Measurements from ENCODE around the gene ST8SIA6.

ST8SIA6 gene

DNA sequence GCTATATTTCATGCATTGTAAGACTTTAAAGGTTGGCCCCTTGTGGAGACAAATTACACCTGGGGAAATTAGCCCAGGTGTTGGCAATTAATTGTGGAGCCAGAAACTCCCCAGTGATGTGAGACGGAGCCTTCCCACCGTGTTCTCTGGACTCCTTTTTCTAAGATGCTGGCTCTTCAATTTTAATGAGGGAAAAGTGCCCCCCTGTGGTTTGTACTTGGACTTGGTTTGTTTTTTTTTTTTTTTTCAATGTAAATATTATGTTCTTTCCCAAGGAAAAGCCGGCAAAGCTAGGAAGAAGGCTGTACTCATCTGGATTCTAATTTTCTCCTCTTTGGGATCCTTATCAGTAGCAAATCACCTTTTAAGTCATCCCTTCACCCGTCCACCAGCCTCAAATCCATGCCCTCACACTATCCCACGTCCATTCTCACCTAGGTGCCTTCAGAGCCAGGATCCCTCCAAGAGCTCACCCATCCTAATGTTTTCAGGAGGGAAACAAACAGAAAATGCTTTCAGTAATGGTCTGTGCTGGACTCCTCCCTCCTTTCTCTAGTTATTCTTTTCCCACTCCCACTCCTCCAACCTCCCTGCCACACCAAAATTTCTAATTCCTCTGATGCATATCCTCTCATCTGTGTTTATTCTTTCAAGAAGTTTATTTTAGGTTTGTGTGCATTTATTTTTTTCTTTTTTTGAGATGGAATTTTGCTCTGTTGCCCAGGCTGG, 20.4 kb upstream of the ST8SIA6 start:
- POLR2A ChIA-PET: no interaction called here
- no peak for DNase-seq (ENCODE audit: low read depth, low spot score)
- no peak overlapping the region for H3K4me3 ChIP-seq (ENCODE audit: low read depth, low read length)
- TF ChIP-seq, protein P1, sequence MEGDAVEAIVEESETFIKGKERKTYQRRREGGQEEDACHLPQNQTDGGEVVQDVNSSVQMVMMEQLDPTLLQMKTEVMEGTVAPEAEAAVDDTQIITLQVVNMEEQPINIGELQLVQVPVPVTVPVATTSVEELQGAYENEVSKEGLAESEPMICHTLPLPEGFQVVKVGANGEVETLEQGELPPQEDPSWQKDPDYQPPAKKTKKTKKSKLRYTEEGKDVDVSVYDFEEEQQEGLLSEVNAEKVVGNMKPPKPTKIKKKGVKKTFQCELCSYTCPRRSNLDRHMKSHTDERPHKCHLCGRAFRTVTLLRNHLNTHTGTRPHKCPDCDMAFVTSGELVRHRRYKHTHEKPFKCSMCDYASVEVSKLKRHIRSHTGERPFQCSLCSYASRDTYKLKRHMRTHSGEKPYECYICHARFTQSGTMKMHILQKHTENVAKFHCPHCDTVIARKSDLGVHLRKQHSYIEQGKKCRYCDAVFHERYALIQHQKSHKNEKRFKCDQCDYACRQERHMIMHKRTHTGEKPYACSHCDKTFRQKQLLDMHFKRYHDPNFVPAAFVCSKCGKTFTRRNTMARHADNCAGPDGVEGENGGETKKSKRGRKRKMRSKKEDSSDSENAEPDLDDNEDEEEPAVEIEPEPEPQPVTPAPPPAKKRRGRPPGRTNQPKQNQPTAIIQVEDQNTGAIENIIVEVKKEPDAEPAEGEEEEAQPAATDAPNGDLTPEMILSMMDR (IDR thresholded peaks at IDR 0.05; ENCODE audit: insufficient read depth, low read length, missing control alignments): no peak
- CTCF ChIA-PET: interaction anchor here (0.7 to 1.9 kb wide), 4 partner anchors 21 to 650 kb away, joined by 3 to 7 read pairs (median 3); partner anchors contain the start of gene ST8SIA6

DNA sequence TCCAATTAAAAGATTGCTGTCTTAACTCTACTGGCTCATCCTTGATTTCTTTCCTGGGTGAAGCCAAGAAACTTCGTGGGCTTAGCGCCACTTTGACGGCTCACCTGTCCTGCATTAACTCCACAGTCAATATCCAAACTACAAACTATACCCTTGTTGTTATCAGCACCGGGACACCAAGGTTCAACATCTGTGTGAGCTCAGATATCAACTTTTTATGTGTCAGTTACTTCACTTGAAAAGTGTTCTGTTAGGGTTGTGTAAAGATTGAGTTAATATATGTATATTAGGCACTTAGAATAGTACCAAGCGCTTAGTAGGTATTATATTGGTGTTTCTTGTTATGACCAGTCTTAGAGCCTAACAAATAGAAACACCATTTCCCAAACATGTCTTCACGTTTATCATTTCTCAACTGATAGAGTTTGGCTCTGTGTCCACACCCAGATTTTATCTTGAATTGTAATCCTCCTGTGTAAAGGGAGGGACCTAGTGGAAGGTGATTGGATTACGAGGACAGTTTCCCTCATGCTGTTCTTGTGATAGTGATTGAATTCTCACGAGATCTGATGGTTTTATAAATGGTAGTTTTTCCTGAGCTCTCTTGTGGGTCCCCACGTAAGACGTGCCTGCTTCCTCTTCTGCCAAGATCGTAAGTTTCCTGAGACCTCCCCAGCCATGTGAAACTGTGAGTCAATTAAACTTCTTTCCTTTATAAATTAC, 19.0 kb upstream of the ST8SIA6 start:
- no peak for DNase-seq (ENCODE audit: low read depth, low spot score)
- no peak overlapping the region for H3K4me3 ChIP-seq (ENCODE audit: low read depth, low read length)
- CTCF ChIA-PET: interaction anchor here (1.3 to 1.9 kb wide), 2 partner anchors 126 to 184 kb away, joined by 3 to 7 read pairs; no protein-coding TSS in a partner anchor
- POLR2A ChIA-PET: no interaction called here
- TF ChIP-seq, protein P1 (IDR thresholded peaks at IDR 0.05; ENCODE audit: insufficient read depth, low read length, missing control alignments): no peak

DNA sequence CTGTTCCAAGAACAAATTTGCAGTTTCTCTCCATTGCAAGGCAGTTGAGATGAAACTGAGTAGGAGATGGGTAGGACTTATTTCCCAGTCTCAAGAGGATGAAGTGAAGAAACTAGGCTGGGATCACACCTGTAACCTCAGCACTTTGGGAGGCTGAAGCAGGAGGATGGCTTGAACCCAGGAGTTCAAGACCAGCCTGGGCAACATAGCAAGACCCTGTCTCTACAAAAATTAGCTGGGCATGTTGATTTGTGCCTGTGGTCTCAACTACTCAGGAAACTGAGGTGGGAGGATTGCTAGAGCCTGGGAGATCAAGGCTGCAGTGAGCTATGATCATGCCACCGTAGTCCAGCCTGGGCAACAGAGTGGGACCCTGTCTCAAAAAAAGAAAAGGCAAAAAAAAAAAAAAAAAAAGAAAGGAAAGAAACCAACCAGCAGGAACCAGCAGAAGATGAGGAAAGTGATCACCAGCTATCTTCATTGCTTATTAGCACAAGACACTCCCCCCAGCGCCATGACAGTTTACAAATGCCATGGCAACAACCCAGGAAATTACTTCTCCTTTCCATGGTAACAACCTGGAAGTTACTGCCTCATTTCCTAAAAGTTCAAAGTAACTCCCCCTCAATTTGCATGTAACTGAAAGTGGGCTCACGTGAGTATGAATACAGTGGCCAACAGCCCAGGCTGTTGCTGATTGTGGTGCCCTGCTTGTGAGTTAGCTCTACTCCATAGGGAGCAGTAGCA, 18.3 kb upstream of the ST8SIA6 start:
- CTCF ChIA-PET: interaction anchor here (1.3 kb wide), 1 partner anchor 127 kb away, joined by 3 read pairs; no protein-coding TSS in a partner anchor
- POLR2A ChIA-PET: no interaction called here
- no peak overlapping the region for H3K4me3 ChIP-seq (ENCODE audit: low read depth, low read length)
- DNase-seq (ENCODE audit: low read depth, low spot score): no peak
- TF ChIP-seq, protein P1 (IDR thresholded peaks at IDR 0.05; ENCODE audit: insufficient read depth, low read length, missing control alignments): no peak

DNA sequence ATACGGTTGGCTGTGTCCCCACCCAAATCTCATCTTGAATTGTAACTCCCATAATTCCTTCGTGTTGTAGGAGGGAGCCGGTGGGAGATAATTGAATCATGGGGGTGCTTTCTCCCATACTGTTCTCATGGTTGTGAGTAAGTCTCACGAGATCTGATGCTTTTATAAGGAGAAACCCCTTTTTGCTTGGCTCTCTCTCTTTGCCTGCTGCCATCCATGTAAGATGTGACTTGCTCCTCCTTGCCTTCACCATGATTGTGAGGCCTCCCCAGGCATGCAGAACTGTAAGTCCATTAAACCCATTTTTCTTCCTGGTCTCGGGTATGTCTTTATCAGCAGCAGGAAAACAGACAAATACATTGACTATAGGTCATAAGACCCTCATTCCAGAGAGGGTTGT, 15.9 kb upstream of the ST8SIA6 start:
- POLR2A ChIA-PET: no interaction called here
- CTCF ChIA-PET: no interaction called here
- DNase-seq (ENCODE audit: low read depth, low spot score): no peak
- no peak overlapping the region for H3K4me3 ChIP-seq (ENCODE audit: low read depth, low read length)
- TF ChIP-seq, protein P1 (IDR thresholded peaks at IDR 0.05; ENCODE audit: insufficient read depth, low read length, missing control alignments): no peak

DNA sequence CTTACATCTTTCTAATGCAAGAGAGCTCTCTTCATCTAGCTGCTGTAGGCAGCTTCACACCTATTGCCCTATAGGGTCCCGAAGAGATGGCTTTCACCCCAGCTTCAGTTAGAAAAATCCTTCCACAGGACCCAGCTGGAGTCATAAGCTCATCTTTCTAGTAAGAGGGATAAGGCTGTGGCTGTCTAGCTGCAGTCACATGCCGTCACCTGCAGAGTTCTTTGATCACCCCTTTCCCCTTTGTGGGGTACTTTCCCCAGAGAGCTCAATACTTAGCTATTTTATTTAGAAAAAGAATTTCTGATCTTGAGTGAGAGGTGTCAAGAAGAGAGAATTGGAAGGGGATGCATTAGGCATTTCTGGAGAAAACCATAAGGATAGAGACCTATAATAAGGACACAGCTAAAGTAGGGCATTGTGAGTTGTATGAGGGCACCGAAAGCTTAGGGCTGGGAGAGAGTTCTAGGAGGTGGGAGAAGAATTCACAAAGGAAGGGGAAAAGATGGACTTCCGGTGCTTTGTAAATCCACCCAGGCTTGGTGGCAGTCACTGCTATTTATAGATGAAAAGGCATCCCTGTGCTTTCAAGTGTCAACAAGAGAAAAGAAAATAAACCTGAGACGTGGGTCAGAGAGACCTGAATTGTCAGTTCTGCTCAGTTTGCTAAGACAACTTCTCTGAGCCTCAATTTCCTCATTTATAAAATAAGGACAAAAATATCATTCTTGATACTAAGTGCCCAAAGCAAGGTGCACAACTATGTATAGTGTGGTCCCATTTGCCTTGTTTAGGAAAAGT, 11.1 kb upstream of the ST8SIA6 start:
- no peak overlapping the region for H3K4me3 ChIP-seq (ENCODE audit: low read depth, low read length)
- TF ChIP-seq, protein P1 (IDR thresholded peaks at IDR 0.05; ENCODE audit: insufficient read depth, low read length, missing control alignments): no peak
- ChIA-PET POLR2A (no interaction called here), CTCF (interaction anchor here (0.9 to 1.2 kb wide), 2 partner anchors 9 to 11 kb away, joined by 3 to 4 read pairs; partner anchors contain the start of gene ST8SIA6)
- no peak for DNase-seq (ENCODE audit: low read depth, low spot score)
